GM18511 (cell line): ENCODE data around the gene BBS5.
"Not testable (repeated sequence)": the region's sequence is repeated elsewhere in the genome, so short reads cannot be mapped to it uniquely, and the experiment has no call there.

Source experiments
- ATAC-seq: cut with Tn5 transposase; IDR thresholded peaks from one replicate; pipeline ENCODE4 v1.9.1; 2021; ENCODE audit warnings: mild to moderate bottlenecking, moderate library complexity; ENCODE audit not compliant: unreplicated experiment

Gene BBS5

GRCh38 chr2:169479257-169480078, at the start of gene BBS5:
TSS of gene BBS5 (plus strand) at chr2:169479494. CDS start at chr2:169479554, 60 bp downstream.
- peak; percentile 98 for ATAC-seq

- not testable (repeated sequence) for ATAC-seq
These were observed 47.5 kb upstream of the BBS5 start for GRCh38 chr2:169431772-169432171.

DNA sequence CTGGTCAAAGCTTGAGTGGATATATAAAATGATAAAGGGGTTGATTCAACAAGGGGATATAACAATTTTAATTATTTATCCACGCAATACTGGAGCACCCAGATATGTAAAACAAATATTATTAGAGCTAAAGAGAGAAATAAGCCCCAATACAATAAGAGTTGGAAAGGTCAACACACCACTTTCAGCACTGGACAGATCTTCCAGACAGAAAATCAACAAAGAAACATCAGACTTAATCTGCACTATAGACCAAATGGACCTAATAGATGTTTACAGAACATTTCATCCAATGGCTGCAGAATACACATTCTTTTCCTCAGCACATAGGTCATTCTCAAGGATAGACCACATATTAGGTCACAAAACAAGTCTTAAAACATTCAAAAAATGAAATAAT, 45.1 kb upstream of the BBS5 start:
- not testable (repeated sequence) for ATAC-seq

DNA sequence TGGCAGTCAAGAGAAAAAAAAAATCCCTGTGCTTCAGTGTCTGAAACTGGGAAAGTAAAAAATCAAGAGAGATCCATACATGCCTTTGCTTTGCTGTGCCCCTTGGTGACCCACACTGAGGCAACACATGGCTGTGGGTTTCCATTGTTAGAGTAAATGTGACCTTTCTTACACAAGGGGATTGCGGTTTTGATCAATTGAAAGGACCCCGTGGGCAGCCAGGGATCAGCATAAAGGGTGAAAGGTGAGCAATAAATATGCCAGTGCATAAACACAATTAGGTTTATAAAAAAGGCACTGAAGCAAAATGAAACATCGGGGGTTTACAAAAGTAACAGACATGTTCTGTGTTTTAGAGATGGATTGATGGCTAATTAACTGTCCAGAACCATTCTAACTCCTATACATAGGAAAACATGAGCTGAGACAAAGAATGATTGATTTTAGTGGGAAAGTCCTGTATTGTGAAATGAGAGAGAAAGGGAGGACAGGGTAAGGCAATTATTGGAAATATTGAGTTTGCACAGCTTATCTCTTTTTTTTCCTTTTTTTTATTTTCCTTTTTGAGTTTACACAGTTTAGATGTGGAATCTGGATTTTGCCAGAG, 40.7 kb upstream of the BBS5 start:
- ATAC-seq, result no peak

GRCh38 chr2:169439900-169440299, 39.4 kb upstream of the BBS5 start:
- ATAC-seq, result no peak

DNA sequence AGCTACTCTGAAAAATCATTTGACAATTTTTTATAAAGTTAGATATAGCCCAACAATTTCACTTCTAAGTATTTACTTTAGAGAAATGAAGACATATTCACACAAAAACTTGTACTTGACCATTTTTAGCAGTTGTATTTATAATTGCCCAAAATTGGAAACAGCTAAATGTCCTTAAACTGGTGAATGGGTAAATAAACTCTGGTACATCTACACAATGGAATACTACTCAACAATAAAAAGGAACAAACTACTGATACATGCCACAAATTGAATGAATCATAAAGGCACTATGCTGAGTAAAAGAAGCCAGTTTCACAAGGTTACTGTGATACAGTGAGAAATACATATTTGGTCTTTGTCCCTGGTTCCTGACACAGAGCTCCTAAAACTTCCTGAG, 32.8 kb upstream of the BBS5 start:
- ATAC-seq, result no peak

DNA sequence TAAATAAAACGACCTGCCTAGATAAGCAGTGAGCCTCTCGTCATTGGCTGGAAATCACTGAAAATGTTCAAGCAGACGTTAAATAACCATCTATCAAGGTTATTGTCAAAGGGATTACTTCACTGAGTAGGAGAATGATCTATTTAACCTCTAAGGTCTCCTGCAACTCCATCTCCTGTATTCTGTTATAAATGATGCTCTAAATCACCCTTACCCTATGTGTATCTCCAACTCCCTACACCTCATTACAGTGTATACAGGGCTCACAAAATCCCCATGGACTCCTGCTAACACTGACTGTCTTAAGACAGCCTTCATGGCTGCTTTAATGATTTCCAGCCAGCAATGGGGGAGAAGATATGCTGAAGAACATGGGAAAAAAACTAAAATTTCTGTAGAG, 31.0 kb upstream of the BBS5 start:
- no peak for ATAC-seq

DNA sequence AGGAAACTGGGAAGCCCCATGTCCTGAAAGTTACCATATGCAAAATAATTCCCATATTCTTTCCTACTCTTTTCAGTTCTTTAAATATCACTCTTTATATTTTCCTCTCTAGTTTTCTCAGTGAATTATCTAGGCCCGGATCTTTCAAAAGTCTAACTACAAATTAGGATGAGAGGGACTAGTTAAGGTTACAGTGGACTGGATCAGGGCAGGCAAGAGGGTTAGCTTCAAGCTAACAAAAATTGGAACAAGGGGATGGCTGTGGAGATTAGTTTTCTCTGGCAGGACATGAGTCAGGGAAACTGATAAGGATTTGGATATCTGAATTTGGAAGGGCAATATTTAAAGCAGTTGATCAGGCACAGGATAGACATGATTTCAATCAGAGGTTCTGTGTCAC, 30.4 kb upstream of the BBS5 start:
- ATAC-seq, result no peak

- no peak for ATAC-seq
These were observed 27.2 kb upstream of the BBS5 start for GRCh38 chr2:169452080-169452479.

DNA sequence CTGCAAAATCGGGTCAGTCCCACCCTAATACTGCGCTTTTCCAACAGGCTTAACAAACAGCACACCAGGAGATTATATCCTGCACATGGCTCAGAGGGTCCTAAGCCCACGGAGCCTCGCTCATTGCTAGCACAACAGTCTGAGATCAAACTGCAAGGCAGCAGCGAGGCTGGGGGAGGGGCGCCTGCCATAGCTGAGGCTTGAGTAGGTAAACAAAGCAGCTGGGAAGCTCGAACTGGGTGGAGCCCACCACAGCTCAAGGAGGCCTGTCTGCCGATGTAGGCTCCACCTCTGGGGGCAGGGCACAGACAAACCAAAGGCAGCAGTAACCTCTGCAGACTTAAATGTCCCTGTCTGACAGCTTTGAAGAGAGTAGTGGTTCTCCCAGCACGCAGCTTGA, 26.2 kb upstream of the BBS5 start:
- not testable (repeated sequence) for ATAC-seq

DNA sequence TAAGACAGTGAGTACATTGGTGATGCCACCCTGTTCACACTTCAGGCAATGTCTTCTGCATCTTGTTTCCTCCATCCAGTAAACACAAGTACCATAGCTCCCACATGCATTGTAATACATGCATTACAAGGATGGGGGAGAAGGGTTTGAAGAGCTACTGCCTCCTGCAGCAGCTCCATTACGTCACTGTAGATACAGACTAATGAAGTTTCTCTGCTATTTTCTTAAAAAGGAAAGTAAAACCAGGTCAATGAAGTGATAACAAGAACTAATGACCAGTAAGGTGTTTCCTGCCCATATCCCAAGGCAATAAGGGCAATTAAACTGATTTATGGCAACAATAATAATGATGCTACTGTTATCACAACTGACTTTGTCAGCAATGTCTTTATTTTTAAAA, 18.2 kb upstream of the BBS5 start:
- ATAC-seq, result no peak

- ATAC-seq, result no peak
These were observed 16.2 kb upstream of the BBS5 start for GRCh38 chr2:169462896-169463695.

GRCh38 chr2:169464466-169464865, 14.8 kb upstream of the BBS5 start:
- no peak for ATAC-seq

DNA sequence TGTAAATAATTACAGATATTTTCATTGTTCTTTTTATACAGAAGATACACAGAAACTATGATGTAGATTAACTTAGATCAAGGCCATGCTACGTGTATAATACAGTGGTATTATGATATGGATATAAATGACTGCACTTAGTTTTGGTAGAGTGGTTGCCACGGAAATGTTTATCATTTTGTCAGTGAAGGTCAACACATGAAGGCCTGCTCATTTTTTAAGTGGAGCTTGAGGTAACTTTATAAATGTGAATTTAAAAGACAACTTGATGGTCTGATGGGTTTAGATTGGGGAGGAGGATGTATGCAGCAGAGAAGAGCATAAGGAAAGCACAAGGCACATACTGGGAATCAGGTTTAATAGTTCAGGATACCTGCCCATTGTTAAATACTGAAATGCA, 14.4 kb upstream of the BBS5 start:
- ATAC-seq, result no peak

DNA sequence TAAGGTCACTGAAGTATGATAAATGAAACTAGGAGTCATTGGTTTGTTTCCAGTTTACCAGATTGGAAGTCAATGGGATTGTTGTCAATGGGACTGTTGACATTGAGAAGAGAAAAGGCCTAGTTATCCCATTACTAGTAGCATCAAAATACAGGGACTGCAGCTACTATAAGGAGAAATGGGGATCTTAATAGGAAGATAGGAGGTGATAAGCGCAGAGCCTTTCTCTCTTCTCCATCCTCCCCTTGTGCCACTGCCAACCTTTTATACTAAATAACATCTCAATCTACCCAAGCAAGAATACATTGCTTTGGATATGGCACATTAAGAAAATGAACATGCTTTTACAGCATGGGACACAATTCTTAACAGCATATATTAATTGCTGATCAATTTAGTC, 10.5 kb upstream of the BBS5 start:
- no peak for ATAC-seq

- no peak for ATAC-seq
These were observed 9.2 kb upstream of the BBS5 start for GRCh38 chr2:169469952-169470572.

DNA sequence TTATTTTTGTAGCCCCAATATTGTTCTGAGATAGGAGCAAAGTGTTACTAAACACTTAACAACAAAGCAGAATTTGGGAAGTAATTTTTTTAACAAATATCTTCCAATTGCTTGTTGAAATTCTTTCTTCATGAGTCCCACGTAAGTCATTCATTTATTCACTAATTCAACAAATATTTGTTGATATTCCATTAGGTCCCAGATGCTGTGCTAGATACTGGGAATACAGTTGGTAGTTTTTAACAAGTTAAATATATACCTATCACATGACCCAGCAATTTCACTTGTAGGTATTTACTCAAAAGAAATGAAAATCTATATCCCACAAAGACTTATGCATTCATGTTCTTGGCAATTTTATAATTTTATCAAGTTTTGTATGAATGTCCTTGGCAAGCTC, 7.0 kb upstream of the BBS5 start:
- no peak for ATAC-seq

DNA sequence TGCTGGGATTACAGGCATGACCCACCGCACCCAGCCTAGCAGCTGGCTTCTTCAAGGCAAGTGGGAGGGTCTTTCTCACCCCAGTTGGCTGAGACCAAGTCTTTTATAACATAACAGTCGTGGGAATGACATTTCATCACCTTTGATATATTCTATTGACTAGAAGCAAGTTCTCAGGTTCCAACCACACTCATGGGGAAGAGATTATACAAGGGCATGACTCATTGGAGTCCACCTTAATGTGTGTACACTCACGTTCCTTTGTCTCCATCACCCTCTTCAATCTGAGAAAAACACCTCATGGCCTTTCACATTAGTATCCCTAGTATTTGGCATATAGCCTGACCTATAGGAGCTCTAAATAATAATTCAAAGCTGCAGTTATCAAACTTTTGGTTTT, 2.8 kb upstream of the BBS5 start:
- ATAC-seq, result no peak

DNA sequence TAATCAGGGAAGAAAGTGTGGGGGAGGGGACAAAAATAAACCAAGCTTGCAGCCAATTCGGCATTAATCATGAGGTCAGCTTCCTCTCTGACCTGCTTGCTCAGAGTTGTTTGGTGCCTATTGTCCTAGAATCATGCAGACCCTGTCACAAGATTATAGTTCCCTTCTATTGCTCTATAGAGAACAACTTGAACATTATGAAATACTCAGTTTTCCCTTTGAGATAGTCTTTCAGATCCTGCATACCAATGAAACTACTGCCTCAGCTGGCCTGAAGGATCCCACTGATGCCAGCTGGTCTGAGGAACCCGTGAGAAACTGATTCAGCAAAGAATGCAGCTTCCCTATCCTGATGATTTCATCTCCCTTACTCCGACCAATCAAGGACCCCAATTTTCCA, 955 bp upstream of the BBS5 start:
- no peak for ATAC-seq

DNA sequence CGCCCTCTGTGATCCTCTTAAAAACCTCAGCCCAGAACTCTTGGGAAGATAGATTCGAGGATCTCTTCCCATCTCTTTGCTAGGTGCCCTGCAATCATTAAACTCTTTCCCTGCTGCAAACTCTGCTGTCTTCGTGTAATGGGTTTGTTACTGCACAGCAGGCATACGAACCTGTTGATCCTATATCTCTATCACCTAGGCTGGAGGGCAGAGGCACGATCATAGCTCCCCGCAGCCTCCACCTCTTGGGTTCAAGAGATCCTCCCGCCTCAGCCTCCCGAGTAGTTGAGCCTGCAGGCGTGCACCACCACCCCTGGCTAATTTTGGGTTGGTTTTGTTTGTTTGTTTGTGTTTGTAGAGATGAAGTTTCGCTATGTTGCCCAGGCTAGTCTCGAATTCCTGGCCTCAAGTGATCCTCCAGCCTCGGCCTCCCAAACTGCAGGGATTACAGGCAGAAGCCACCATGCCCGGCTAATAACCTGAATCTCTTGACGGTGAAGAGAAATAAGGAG, 493 bp upstream of the BBS5 start:
- ATAC-seq, result no peak

DNA sequence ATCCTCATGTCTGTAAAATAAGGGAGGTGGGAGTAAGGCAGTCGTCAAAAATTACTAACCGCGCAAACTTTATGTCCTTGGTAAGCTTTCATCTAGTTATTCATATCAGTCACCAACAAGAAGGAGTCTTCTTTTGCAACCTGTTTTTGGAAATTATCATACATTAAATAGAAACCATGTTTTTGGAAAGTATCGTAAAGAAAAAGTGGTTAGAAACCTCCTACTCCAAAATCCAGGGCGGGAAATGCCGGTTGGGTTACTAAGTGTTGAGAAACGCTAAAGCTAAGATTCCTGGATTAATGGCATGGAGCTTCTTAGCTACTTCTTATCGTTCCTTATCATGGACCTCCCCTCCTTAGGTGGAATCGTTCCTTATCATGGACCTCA, 778 bp downstream of the BBS5 start:
- ATAC-seq, result peak; percentile 3
